Endodermal cell (in vitro differentiated cells): ENCODE results near the gene FFAR3. TPM values are rescaled to one million over a fixed set of nuclear protein-coding genes. Genes with fewer than 3 reads are reported as not detected.
A peak's percentile ranks its signal among the peaks of the same experiment; 100 is the strongest.

ENCODE experiments used
- DNase-seq: peaks from one replicate; pipeline ENCODE4 v3.0.0-alpha.2; 2017
- H3K27ac ChIP-seq: 2 replicates; pipeline ENCODE4 v1.5.1; 2013; ENCODE audit warnings: mild to moderate bottlenecking, low read depth, low read length, moderate library complexity
- H3K27me3 ChIP-seq: 2 replicates; pipeline ENCODE4 v1.6.1; 2013; ENCODE audit warnings: mild to moderate bottlenecking, low read length, moderate library complexity; ENCODE audit not compliant: insufficient read depth, control insufficient read depth, poor library complexity, severe bottlenecking
- H3K36me3 ChIP-seq: 2 replicates; pipeline ENCODE4 v1.7.0; 2013; ENCODE audit warnings: mild to moderate bottlenecking, low read length, moderate library complexity; ENCODE audit not compliant: control insufficient read depth, insufficient read depth
- H3K4me1 ChIP-seq: one replicate; pipeline ENCODE4 v1.7.0; 2013; ENCODE audit warnings: low read length; ENCODE audit not compliant: control insufficient read depth, insufficient read depth
- H3K4me3 ChIP-seq: 2 replicates; pipeline ENCODE4 v1.5.1; 2013; ENCODE audit warnings: mild to moderate bottlenecking, low read length, moderate library complexity
- H3K9ac ChIP-seq: 2 replicates; pipeline ENCODE4 v1.6.1; 2013; ENCODE audit warnings: mild to moderate bottlenecking, low read length, moderate library complexity; ENCODE audit not compliant: poor library complexity, severe bottlenecking; ENCODE audit errors: extremely low read depth
- H3K9me3 ChIP-seq: 2 replicates; pipeline ENCODE4 v1.6.1; 2013; ENCODE audit warnings: mild to moderate bottlenecking, low read length, moderate library complexity; ENCODE audit not compliant: control insufficient read depth
- H3K27ac Mint-ChIP-seq: 2 replicates; pipeline ENCODE4 v1.8.0; 2020; ENCODE audit warnings: mixed read lengths
- H3K27me3 Mint-ChIP-seq: 2 replicates; pipeline ENCODE4 v1.8.0; 2021; ENCODE audit warnings: mild to moderate bottlenecking, mixed read lengths; ENCODE audit not compliant: insufficient read depth
- H3K36me3 Mint-ChIP-seq: 2 replicates; pipeline ENCODE4 v1.8.0; 2020; ENCODE audit warnings: low read depth, mixed read lengths
- H3K4me1 Mint-ChIP-seq: 2 replicates; pipeline ENCODE4 v1.8.0; 2020; ENCODE audit warnings: mixed read lengths
- H3K4me3 Mint-ChIP-seq: 2 replicates; pipeline ENCODE4 v1.8.0; 2020; ENCODE audit warnings: mild to moderate bottlenecking, moderate library complexity, mixed read lengths
- H3K9me3 Mint-ChIP-seq: 2 replicates; pipeline ENCODE4 v1.8.0; 2020; ENCODE audit warnings: mild to moderate bottlenecking, mixed read lengths
- WGBS, 2 experiments: methylation state at CpG; one replicate each; pipeline versions ENCODE4 v1.1.5 to v1.1.7; 2013; ENCODE audit warnings: missing lambda C conversion rate in 2 of 2, mixed read lengths in 1 of 2; ENCODE audit not compliant: insufficient coverage in 1 of 2, insufficient read length in 1 of 2; 5-methylcytosine and 5-hydroxymethylcytosine counted together
- total RNA-seq, 2 donors: library from RNA; stranded (reverse); fragmentation: NEBNext Ultra II Directional in 1 of 2; extraction: Animal tissue kit (Norgen Biotek cat#: 25700) in 1 of 2; gene quantifications; 2 replicates in 1 of 2; 3 replicates in 1 of 2; pipeline ENCODE4 v1.2.1, GENCODE V29; 2021
- TF ChIP-seq, protein P1 (sequence below): fragments of 200-600 bp; sonication (generic); conservative IDR thresholded peaks from 2 replicates; pipeline ENCODE4 v1.5.0; 2021; ENCODE audit warnings: antibody characterized with exemption, mild to moderate bottlenecking

The FFAR3 gene
- total RNA-seq, 2 donors from 2014 or later = not detected

DNA sequence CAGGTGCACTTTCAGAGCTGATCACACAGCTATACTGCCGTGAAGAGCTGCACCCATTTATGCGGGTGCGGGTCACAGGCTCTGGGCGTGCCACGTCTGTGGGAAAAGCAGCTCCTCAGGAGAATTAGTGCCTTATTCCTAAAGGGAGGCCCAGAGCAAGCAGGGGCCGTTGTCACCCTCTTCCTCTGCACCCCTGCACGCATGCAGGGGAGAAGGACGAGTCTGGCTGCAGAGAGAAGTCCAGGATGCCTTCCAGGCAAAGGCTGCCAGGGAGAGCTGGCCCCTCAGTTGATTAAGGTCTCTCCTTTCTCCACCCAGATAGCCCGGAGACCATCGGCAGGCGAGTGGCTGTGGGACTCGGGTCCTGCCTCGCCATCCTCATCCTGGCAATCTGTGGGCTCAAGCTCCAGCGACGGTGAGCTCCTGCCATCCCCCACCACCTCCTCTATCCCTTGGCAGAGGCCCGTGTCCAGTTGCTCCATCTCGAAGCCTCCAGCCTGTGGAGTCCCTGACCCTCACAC is 13.7 kb upstream of the FFAR3 start:
- TF ChIP-seq, protein P1, sequence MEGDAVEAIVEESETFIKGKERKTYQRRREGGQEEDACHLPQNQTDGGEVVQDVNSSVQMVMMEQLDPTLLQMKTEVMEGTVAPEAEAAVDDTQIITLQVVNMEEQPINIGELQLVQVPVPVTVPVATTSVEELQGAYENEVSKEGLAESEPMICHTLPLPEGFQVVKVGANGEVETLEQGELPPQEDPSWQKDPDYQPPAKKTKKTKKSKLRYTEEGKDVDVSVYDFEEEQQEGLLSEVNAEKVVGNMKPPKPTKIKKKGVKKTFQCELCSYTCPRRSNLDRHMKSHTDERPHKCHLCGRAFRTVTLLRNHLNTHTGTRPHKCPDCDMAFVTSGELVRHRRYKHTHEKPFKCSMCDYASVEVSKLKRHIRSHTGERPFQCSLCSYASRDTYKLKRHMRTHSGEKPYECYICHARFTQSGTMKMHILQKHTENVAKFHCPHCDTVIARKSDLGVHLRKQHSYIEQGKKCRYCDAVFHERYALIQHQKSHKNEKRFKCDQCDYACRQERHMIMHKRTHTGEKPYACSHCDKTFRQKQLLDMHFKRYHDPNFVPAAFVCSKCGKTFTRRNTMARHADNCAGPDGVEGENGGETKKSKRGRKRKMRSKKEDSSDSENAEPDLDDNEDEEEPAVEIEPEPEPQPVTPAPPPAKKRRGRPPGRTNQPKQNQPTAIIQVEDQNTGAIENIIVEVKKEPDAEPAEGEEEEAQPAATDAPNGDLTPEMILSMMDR = no peak
- Mint-ChIP-seq H3K4me3 (no peak overlapping the region), H3K27ac (no peak overlapping the region), H3K9me3 (no peaks in the 10 kb centered on the region), H3K27me3 (peaks cover 10% of the 10 kb centered on the region), H3K36me3 (no peaks in the 10 kb centered on the region), H3K4me1 (peaks cover 8% of the 10 kb centered on the region)
- Histone ChIP-seq H3K4me3 (no peak overlapping the region), H3K9me3 (no peaks in the 10 kb centered on the region), H3K27ac (no peak overlapping the region), H3K36me3 (no peaks in the 10 kb centered on the region), H3K27me3 (no peaks in the 10 kb centered on the region), H3K4me1 (no peaks in the 10 kb centered on the region), H3K9ac (no peak overlapping the region)
- peak; percentile 27 for DNase-seq
- 86 to 92% methylated on average over 14 to 17 of the region's 17 CpGs for WGBS, 2 experiments

DNA sequence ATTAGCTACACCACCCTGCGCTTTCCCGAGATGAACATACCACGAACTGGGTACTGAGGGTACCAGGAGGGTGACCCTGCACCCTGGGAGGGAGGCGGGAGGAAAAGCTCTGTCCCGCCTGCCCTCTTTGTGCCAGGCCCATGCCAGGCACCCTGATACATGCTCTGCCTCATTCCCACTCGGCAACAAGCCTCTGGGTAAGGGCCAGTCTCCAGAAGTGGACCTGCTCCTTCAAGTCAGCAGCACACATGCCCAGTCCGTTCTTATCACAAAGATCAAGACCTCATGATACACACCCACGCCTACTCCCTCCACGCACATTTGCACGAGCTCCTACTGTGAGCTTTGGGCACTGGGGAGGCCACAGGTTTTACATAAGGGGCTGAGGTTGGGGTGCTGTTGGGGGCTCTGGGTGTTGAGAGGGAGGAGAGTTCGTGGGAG is 12.6 kb upstream of the FFAR3 start:
- Mint-ChIP-seq H3K4me1 (peaks cover 8% of the 10 kb centered on the region), H3K36me3 (no peaks in the 10 kb centered on the region), H3K4me3 (no peak overlapping the region), H3K27ac (no peak overlapping the region), H3K27me3 (peaks cover 8% of the 10 kb centered on the region), H3K9me3 (no peaks in the 10 kb centered on the region)
- peak; percentile 18 for DNase-seq
- Histone ChIP-seq H3K9me3 (no peaks in the 10 kb centered on the region), H3K27ac (no peak overlapping the region), H3K4me3 (no peak overlapping the region), H3K27me3 (no peaks in the 10 kb centered on the region), H3K9ac (no peak overlapping the region), H3K4me1 (no peaks in the 10 kb centered on the region), H3K36me3 (no peaks in the 10 kb centered on the region)
- 92 to 95% methylated on average over 11 of the region's 11 CpGs for WGBS, 2 experiments
- TF ChIP-seq, protein P1 = no peak

DNA sequence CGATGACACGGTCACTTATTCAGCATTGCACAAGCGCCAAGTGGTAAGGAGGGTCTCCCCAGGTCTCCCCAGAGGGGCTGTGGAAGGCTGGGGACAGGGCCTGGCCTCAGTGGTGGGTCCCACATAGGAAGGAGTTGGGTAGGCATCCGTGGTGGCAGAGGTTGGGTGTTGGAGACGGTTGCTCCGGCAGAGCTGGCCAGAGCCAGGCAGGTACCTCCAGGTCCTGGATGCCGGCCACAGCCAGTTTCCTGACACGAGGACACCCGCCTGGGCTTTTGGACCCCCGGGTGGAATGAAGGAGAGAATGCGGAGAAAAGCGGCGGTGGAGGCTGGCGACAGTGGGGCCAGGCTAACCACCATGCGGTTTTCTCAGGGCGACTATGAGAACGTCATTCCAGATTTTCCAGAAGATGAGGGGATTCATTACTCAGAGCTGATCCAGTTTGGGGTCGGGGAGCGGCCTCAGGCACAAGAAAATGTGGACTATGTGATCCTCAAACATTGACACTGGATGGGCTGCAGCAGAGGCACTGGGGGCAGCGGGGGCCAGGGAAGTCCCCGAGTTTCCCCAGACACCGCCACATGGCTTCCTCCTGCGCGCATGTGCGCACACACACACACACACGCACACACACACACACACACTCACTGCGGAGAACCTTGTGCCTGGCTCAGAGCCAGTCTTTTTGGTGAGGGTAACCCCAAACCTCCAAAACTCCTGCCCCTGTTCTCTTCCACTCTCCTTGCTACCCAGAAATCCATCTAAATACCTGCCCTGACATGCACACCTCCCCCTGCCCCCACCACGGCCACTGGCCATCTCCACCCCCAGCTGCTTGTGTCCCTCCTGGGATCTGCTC is 11.8 kb upstream of the FFAR3 start:
- Mint-ChIP-seq H3K27me3 (peaks cover 8% of the 10 kb centered on the region), H3K4me3 (no peak overlapping the region), H3K4me1 (peaks cover 8% of the 10 kb centered on the region), H3K27ac (no peak overlapping the region), H3K9me3 (no peaks in the 10 kb centered on the region), H3K36me3 (no peaks in the 10 kb centered on the region)
- H3K9ac ChIP-seq = no peak overlapping the region
- H3K9me3 ChIP-seq = no peaks in the 10 kb centered on the region
- TF ChIP-seq, protein P1 = no peak
- no peak overlapping the region for H3K27ac ChIP-seq
- no peak overlapping the region for H3K4me3 ChIP-seq
- no peaks in the 10 kb centered on the region for H3K36me3 ChIP-seq
- peak; percentile 46 for DNase-seq
- no peaks in the 10 kb centered on the region for H3K27me3 ChIP-seq
- 93% methylated on average over 16 to 28 of the region's 28 CpGs for WGBS, 2 experiments
- no peaks in the 10 kb centered on the region for H3K4me1 ChIP-seq
